MM.1S (cell line): ENCODE results near the gene IGFBP4.

Source experiments
- CTCF ChIP-seq: fragments of 300-600 bp; sonication (generic); IDR thresholded peaks from 2 replicates; pipeline ENCODE4 v1.5.1; 2016; ENCODE audit warnings: antibody characterized with exemption, low read length, mixed read lengths
- EZH2 ChIP-seq: fragments of 300-600 bp; sonication (generic); optimal IDR thresholded peaks from 2 replicates; pipeline ENCODE3; 2017; ENCODE audit warnings: low read depth, mild to moderate bottlenecking, antibody characterized with exemption, low read length, mixed read lengths

GRCh38 chr17:40399185-40399584, 44.1 kb upstream of the IGFBP4 start:
- TF ChIP-seq CTCF: peak; percentile 51
- TF ChIP-seq EZH2: no peak
